GM19397 (cell line): ENCODE measurements around the gene CNIH3.

ENCODE experiments used
- ATAC-seq: cut with Tn5 transposase; IDR thresholded peaks from one replicate; pipeline ENCODE4 v1.9.1; 2021; ENCODE audit warnings: mild to moderate bottlenecking, moderate library complexity; ENCODE audit not compliant: unreplicated experiment

CNIH3 gene

DNA sequence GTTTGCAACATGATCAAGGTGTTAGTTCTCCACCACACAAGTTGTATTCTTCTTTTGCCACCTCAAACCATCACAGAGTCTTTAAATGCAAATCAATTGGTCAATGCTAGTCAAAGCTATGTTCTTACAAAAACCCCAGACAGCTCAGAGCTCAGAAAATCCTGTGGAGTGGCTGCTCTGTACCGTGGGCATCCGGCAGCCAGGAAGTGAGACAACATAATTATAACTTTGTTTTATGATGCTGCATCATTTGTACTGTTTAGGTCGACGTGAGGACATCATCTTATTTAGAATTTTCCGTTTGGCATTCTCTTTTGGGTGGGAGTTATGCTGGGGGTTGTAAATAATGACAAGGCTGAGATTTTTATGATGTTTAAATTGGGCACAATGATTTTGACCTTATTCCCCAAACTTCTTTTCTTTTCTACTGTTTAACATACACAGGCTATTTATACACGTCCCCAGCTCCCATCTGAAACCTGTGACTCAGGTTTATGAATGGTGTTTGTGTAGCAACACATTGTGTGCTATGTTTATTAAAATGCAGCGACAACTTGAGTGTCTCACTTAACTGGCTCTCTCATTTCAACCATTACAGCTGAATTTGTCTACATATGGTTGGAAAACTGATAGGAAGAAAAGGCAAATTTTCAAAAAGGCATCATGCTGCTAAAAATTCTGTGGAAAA, 124.0 kb downstream of the CNIH3 start:
- peak; percentile 74 for ATAC-seq

DNA sequence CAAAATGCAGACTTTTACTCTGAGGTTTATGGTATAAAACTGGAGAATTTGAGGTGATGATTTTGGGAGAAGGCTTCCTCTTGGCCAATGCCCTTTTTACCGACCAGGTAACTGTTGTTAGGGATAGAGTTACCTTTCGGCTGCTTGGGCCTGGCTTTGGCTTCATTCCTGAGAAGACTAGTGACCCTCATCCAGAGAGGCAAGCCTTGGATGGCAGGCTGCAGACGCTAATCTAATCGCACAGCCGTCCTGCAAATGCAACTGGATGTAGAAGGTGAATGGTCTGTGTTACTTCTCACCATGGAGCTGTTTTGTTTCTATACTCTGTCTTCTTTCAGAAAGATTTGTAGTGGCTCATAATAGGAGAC, 124.6 kb downstream of the CNIH3 start:
- ATAC-seq = no peak

DNA sequence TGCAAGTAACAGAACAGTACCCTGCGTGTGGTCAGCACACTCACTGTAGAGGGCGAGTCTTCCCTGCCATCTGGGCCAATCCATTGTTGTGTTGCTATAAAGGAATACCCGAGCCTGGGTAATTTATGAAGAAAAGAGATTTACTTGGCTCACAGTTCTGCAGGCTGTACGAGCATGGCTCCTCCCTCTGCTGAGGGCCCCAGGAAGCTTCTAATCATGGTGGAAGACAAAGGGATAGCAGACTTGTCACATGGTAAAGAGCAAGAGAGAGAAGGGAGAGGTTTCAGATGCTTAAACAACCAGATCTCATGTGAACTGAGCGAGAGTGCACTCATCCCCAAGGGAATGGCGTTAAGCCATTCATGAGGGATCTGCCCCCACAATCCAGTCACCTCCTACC, 126.2 kb downstream of the CNIH3 start:
- ATAC-seq = no peak

DNA sequence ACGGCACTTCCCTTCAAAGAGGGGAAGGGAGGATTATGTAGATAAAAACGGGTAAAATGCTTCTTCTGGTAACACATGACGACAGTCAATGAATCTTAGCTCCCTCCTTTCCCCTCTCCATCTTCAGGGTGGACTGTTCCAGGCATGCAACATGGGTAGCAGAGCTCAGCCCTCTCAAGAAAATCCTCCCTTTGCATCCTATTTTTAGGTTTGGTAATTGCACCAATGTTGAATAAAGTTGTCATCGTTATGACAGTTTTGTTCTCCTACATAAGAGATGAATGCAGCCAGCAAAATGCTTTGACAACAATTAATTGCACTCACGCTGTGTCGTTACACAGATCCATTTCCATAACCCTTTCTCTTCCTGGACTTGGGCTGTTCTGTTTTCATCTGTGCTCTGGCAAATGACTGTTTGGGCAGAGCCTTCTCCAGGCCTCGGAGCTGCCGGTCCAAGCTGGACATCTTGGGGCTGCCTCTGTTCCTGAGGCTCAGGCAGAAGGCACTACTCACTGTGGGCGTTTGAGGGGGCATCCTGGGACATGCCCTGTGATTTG, 127.6 kb downstream of the CNIH3 start:
- no peak for ATAC-seq

DNA sequence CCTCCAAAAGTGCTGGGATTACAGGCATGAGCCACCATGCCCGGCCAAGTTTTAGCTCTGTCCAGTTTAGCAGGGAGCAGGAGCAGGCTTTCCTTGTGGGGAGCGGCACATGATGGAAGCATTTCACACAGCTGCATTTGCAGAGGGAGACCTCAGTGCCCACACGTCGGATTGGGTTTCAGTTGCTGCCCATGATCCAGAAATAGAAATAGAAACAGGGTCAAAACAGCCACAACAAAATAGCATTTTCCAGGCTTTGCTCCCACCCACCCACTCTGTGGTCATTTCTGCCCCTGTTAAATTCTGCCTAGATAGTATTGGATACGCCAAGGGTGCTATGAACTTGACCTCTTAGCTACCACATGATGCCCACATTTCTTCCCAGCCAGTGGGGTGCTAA, 128.4 kb downstream of the CNIH3 start:
- no peak for ATAC-seq

DNA sequence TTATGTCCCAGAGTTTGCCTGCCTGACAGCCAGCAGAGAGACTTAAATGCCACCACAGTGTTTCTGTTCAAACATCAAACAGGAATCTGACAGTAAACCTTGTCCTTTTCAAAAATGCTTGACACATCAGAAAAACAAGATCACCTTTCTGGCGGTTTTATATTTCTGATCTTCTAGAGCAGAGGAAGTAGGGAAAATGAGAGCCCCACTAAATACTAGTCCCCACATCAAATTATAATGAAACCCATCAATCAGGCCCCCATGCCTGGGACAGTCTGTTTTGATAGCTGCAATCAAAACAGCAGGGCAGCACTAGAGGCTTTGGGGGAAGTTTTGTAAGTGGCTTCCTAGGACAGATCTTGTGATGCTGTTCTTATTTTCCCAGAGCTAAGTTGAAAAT, 129.3 kb downstream of the CNIH3 start:
- ATAC-seq = no peak

DNA sequence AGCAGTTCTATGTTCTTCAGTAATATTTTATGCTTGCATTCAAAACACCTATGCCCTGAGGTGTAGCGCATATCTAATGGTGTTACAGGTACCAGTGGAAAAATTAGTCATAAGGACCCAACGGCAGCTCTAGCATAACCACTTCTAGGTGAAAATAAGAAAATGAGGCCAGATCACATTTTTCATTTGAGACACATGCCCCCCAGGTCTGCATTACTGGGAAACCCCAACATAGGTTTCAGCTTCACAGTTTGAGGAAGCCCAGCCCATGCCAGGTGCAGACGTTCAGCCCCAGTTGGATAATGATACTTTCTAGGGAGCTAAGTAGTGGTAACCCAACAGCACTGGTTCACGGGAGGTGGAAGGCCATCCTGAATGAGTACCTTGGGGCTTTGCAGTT, 129.8 kb downstream of the CNIH3 start:
- peak; percentile 52 for ATAC-seq

DNA sequence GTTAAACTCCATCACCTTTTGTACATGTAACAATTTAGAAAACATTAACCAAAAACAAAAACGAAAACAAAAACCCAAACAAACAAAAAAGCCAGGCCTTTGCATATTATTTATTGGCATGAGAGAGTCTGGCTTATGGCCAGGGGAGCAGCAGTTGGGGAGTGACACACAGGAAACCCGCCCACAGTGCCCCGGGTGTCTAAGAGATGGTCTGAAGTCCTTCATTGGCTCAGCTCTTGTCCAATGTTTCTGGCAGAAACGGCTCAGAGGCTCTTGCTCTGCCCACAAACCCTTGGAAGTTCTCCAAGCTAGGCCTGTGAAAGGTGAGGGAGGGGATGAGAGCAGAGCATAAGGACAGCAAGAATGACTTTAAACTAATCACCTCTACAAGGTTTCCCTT, 131.5 kb downstream of the CNIH3 start:
- peak; percentile 51 for ATAC-seq

DNA sequence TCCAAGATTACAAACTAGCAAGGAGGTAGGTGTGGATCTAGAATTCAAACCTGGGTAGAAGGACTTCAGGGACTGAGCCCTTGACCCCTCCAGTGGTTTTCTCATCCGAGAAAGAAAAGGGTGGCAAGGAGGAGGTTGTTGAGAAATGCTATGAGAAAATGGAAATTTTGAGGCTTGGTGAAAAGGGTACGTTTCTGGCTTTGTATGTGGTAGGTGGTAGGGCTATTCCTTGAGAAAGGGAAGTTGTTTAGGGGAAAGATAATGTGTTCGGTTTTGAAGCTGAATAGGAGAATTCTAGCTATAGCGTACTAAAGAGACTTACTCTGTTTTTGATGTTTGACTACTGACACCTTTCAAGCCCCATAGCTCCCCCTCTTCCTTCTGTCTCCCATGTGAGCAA, 133.8 kb downstream of the CNIH3 start:
- no peak for ATAC-seq

DNA sequence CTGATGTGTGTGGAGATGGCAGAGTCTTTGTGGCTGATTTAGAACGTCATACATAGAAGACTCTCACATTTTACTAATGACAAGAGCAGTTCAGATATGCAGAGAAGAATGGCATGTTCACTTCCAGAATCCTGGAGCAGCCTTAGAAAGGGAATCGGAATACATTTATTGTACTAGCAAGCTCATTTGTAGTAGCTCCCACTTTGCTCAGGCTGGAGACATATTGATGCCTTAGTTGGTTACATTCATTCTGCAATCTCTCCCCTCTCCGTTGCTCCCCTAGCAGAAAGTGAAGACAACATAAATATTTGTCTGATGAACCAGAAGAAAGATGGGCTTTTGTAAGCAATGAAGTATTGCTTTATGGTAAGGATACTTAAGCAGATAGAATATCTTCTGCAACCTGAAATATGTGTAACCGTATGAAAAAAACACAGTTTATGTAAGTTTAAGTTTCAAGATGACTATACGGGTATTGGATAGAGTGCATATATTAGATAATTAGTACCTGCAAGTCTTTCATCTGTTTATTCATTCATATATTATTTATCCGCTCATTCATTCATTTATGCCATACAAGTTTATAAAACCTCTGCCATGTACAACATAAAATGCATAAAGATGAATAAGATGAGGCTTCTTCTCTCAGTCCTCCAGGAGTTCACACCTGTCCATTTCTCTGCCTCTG, 135.7 kb downstream of the CNIH3 start:
- no peak for ATAC-seq

DNA sequence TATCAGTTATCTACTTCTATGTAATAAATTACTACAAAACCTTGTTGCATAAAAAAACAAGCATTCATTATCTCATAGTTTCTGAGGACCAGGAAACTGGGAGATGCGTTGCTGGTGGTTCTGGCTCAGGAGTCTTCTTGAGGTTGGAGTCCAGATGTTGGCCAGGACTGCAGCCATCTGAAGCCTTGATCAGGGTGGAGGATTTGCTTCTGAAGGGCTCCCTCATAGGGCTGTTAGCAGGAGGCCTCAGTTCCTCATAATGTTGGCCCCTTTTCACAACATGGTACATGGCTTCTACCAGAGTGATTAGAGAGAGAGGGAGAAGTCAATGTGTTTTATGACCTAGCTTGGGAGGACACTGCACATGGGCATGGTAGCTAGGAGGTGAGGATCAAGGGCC, 137.4 kb downstream of the CNIH3 start:
- ATAC-seq = no peak

DNA sequence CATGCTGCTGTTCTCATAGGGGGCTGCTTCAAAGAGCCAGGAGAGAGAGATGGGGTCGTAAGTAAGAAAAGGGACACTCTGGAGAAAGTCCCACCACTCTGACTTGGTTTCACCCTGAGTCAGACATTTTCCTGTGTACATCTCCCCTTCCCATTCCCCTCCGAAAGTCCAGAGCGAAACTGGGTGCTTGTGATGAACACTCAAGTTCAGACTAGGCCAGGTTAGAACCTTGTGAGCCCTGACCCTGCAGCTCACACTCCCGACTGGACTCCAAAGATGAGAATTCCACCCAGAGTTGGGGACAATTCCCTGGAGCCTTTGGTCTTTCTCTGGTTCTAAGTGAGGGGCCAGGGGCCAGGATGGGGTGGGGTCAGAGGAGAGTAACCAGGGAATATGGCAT, 139.5 kb downstream of the CNIH3 start:
- ATAC-seq = no peak

DNA sequence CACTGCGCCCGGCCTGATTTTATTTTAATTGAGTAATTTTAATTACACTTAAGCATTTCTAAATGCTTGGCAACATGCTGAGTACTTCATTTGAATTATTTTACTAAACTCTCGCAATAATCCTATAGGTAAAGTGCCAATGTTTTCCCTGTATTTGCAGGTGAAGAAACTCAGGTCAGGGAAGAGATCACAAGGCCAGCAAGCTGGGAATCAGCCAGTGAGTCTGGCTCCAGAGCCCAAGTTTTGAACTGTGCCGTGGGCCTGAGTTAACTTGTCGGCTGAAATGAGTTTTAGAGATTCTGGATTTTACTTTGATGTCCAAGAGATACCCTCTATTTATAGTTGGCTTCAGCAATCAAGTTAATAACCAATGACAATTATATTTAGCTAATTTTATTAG, 141.4 kb downstream of the CNIH3 start:
- no peak for ATAC-seq

DNA sequence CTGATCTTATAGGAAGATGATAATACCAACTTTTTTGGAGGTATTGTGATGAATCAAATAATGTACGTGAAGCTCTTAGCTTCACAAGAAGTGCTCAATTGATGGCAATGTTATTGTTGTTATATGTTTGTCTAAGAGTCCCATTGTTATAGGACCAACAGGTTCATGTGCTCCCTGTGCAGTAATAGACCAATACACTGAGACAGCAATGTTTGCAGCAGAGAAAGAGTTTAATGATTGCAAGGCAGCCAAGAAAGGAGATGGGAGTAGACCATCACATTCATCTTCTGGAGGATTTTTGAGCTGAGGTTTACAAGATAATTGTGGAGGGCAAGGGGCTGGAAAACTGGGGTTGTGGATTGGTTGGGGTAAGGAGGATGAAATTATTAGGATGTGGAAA, 143.0 kb downstream of the CNIH3 start:
- ATAC-seq = no peak

DNA sequence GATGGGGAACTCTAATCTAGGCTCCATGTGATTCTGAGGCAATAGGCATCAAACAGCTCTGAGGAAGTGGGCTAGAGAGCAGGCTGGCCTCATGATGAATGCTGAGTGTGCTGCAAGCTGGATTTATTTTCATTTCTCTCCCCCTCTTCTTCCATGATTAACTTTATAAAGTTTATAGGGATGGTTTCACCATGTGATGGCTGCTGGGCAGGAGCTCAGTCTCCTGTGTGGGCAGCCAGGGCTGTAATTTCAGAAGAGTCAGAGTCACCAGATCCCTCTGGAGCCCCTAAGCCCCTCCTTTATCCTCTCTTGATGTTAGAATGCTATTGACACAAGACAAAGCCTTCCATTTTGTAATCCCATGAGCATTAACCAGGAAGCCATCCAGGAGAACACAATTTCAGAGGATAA, 143.6 kb downstream of the CNIH3 start:
- ATAC-seq = no peak

DNA sequence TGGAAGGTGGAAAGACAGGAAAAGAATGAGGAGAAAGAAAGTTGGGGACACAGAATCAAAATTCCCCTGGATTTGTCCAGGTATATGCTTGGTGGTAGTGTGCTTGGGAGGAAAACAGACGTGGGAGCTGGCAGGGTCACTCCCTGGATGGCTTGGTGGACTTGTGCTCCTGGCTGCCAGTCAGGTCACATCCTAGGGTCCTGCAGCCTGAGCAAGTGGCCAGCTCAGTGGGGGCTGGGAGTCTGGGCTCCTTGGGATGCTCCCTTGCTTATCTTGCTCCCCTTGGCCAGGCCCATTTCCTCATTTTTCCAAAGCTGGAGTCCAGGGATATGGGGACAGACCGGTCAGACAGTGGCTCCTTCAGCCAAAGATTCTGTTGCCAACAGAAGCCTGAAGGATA, 144.0 kb downstream of the CNIH3 start:
- ATAC-seq = no peak

DNA sequence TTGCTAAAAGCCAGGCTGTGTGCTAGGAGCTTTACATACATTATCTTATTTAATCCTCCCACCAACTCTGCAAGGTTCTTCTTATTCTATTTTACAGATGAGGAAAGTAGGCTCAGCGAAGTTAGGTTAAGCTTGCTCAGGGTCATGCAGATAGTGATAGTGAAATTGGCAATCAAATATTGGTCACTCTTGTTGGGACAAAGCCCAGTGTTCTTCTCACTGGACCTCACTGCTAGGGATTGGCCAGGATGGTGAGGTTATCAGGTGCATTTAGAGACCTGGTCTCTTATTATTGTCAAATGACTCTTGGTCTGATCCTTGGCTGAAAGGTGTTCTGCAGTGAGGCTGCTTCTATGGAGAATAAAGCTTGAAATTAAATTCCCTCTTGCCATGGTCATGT, 145.1 kb downstream of the CNIH3 start:
- no peak for ATAC-seq

DNA sequence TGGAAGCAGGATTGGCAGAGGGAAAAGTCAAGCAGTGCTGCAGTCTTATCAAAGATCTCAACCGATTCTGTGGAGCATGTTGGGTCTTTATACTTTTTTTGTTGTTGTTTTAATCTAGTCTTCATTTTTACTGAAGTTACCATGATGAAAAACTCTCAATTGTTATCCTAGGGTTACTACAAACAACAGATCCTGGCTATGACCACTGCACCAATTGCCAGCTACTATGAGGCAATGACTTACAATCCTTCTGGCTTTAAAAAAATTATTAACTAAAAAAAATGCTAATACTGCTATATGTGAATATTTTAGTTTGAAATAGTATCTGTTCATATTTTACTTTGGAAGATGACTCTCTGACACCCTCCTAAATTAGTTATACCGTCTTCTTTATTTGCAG, 145.9 kb downstream of the CNIH3 start:
- no peak for ATAC-seq

DNA sequence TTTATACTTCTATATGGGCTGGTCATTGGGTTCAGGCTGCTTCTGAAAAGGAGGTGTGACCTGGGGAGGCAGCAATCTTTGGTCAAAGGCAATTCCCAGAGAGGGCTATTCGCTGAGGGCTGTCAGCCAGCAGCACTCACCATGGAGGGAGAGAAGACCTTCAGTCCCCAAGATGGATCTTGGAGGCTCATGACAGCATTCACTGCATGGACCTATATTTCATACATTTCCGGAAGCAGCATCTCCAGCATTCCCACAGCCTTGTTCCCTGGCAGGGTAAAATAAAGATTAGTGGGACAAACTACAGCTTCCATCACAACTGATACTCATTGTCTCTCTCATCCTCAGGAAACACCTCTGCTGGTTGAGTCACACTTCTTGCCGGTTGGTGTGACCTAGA, 146.6 kb downstream of the CNIH3 start:
- no peak for ATAC-seq

DNA sequence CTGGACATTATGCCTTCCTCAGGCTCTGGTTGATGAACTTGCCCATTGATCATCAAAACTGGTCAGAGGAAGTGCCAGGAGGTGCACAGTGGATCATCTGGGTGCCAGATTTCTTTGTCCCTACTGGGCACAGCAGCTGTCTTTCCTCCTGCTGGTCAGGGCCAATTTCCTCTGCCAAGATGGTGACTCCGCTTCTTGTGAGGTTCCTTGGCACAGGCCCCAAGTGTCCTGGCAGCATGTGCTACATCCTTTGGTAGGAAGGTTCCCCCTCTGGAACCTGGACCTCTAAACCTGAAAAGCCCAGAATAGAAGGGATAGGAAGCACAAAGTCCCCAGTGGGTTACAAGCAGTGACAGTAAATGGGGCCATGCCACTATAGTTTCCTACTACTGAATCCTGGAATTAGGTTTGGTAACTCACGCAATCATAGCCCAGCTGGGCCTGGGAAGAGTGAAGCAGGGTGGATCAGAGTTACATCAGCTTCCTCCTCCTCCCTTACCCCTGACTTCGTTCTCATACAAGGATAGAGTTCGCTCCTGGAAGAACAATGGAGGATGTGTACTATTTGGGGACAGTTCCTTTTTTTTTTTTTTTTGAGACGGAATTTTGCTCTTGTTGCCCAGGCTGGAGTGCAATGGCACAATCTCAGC, 147.1 kb downstream of the CNIH3 start:
- no peak for ATAC-seq

DNA sequence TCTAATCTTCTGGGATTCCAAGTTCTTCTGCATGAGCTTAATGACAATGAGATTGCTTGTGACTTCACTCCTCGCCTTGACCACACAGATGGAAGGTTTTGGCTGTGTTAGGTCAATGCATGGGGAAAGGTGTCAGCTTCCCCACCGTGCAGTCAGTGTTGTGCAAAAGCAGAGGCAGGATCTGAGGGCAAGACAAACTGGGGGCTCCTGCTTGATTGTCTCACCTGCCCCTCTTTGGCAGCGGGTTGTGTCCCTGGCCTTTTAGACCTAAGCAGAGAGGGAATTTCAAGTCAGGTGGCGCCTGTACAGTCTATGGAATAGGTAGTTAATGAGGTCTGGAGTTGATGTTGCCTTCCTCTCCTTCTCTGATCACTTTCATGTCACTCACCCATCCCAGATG, 150.1 kb downstream of the CNIH3 start:
- ATAC-seq = no peak

DNA sequence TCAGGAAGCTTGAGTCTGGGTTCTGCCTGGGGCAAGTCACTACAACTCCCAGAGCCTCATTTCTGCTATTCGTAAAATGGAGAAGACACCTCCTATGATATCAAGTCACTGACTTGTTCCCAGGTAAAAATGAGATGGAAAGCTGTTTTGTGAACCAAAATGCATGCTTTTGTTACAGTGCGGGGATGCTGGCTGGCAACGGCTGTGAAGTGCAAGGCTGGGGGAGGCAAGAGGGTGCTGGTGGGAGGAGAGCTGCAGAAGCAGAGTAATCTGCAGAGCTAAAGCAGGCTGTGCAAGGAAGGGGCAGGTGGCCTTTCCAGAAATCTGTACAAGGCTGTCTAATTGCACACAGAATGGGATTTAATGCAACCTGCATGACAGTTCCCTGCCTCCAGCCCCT, 150.9 kb downstream of the CNIH3 start:
- ATAC-seq = no peak
